ENCODE data around the gene CTSS.
A peak's percentile ranks its signal among the peaks of the same experiment; 100 is the strongest.
"Not testable (repeated sequence)": the region's sequence is repeated elsewhere in the genome, so short reads cannot be mapped to it uniquely, and the experiment has no call there.

The CTSS gene

DNA sequence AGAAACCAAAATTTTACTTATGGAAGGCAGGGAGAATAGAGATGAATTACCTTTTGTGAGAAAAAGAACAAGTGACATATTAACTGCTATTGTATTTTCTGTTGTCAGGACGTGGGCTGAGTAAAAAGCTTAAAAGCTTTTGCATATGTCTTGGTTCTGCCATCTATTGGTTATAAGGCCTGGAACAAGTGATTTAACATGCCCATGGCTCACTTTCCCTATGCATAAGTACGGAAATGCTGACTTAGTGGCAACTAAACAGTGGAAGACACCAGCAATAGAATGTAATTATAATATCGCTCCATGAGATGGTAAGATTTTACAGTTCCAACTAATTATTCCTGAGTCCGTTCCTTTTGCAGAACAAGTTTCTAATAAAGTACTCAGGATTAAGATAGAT, 6.7 kb upstream of the CTSS start:
- DNase-seq: no peak

DNA sequence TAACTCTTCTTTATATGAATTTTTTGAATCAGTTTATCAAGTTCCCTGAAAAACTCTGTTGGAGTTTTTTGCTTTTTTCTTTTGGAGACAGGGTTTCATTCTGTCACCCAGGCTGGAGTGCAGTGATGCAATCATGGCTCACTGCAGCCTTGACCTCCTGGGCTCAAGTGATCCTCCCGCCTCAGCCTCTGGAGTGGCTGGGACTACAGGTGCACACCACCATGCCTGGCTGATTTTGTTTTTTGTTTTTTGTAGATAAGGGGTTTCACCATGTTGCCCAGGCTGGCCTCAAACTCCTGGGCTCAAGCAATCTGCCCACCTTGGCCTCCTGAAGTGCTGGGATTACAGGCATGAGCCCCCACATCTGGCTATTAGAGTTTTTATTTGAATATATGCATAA, 2.1 kb upstream of the CTSS start:
- DNase-seq: not testable (repeated sequence)

DNA sequence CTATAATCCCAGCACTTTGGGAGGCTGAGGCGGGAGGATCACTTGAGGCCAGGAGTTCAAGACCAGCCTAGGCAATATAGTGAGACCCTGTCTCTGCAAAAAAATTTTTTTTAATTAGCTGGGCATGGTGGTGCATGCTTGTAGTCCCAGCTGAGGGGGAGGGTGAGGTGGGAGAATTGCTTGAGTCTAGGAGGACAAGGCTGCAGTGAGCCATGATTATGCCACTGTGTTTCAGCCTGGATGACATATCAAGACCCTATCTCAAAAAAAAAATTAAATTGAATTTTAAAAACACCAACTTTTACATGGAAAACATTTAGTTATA, 361 bp upstream of the CTSS start:
- DNase-seq: not testable (repeated sequence)

DNA sequence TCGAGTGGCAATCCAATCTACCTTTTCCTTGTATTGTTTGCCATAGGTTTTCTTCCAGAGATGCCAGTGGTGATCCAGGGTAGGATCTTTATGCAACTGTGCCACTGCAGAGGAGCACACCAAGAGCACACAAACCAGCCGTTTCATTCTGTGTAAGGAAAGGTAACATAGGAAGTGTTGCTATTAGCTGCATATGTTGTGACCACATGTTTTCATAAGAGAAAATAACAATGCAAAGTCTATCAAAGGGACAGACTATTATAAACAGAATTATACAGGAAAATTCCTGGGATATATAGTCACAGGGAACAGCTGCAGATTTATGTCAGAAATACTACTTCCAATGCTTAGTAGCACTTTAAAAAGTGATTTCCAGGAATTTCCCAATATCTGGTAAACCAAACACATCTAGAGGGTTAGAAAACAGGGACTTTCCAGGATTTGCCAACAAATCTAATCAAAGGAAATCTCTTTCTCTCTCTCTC, 919 bp downstream of the CTSS start:
- no peak for DNase-seq

DNA sequence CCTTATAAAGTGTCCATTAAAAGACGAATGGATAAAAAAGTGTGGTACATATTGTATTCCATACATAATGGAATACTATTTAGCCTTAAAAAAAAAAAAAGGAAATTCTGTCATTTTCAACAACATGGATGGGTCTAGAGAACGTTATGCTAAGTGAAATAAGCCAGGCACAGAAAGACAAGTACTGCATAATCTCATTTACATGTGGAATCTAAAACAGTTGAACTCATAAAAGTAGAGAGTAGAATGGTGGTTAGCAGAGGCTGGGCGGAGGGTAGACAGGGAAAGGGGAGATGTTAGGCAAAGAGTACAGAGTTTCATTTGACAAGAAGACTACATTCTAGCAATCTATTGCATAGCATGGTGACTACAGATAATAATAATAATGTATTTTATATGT, 2.6 kb downstream of the CTSS start:
- no peak for DNase-seq

DNA sequence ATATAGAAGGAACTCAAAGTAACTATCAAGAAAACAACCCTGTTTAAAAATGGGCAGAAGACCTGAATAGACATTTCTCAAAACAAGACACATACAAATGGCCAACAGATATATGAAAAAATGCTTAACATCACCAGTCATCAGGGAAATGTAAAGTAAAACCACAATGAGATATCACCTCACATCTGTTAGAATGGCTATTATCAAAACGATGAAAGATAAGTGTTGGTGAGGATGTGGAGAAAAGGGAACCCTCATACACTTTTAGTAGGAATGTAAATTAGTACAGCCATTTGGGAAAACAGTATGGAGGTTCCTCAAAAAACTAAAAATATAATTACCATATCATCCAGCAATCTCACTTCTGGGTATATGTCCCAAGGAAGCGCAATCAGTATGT, 3.0 kb downstream of the CTSS start:
- DNase-seq: no peak

DNA sequence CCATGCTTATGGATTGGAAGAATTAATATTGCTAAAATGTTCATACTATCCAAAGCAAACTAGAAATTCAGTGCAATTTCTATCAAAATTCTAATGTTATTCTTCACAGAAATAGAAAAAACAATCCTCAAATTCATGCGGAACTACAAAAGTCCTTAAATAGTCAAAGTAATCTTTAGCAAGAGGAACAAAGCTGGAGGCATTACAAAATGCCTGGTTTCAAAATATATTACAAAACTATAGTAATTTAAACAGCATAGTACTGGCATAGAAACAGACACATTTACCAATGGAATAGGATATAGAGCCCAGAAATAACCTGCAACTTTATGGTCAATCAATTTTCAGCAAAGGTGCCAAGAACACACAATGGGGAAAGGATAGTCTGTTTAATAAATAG, 3.8 kb downstream of the CTSS start:
- DNase-seq: no peak

DNA sequence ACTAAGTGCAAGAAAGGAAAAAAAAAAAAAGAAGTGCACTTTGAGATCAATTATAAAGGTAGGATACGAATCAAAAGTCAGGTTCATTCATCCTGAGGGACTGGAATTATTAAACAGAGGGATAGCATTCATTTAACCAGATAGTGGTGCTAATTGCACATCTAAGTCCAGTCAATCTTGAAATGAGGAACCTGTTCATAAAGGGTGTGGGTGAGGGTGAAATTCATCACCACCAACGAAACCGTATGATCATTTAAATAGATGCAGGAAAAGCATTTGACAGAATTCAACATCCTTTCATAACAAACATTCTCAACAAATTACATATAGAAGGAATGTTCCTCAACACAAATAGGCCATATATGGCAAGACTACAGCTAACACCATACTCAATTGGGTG, 5.6 kb downstream of the CTSS start:
- DNase-seq: no peak

DNA sequence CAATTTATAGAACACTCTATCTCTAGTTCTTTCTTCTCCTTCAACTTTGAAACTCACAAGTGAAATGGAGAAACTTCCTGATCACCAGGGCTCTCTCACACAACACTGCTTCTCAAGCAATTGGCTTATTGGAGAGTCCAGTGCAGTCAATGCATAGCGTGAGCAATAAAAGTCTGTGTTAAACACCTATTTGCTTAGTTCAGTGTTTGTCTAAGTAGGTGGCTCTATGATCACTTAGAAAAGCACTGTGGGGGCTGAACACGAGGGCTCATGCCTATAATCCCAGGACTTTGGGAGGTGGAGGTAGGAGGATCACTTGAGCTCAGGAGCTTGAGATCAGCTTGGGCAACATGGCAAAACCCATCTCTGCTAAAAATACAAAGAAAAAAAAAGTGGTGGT, 12.2 kb downstream of the CTSS start:
- no peak for DNase-seq

DNA sequence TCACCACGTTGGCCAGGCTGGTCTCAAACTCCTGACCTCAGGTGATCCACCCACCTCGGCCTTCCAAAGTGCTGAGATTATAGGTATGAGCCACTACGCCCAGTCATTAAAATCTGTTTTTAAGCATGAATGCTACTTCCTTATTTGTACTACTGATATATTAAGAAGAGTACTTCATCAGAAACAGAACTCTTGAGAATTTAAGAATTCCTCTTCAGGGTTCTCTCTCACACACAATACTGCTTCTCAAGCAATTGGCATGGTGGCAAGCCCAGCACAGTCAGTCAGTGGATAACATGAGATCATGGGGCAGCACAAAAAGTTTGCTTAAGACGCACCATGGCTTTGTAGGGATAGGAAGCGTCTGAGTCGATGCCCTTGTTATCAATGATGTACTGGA, 14.1 kb downstream of the CTSS start:
- no peak for DNase-seq

DNA sequence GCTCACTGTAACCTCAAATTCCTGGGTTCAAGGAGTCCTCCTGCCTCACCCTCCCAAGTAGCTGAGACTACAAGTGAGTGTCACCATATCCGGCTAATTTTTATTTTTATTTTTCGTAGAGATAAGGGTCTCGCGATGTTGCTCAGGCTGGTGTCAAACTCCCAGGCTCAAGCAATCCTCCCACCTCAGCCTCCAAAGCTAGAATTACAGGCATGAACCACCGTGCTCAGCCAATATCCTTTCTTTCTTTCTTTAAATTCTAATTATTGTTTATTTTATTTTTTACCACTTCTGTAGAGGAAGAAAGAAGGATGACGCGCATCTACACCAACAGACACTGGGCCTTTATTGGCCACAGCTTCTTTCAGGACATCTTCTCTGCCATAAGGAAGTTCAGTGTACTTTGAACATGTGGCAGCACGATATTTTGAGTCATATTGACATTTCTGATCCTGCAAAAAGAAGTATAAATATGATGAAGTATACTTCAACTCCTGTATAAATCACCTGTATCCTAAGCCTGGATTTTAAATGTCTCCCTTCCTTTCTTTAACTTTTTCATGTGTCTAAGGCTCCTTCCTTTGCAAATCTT, 15.8 kb downstream of the CTSS start:
- no peak for DNase-seq

DNA sequence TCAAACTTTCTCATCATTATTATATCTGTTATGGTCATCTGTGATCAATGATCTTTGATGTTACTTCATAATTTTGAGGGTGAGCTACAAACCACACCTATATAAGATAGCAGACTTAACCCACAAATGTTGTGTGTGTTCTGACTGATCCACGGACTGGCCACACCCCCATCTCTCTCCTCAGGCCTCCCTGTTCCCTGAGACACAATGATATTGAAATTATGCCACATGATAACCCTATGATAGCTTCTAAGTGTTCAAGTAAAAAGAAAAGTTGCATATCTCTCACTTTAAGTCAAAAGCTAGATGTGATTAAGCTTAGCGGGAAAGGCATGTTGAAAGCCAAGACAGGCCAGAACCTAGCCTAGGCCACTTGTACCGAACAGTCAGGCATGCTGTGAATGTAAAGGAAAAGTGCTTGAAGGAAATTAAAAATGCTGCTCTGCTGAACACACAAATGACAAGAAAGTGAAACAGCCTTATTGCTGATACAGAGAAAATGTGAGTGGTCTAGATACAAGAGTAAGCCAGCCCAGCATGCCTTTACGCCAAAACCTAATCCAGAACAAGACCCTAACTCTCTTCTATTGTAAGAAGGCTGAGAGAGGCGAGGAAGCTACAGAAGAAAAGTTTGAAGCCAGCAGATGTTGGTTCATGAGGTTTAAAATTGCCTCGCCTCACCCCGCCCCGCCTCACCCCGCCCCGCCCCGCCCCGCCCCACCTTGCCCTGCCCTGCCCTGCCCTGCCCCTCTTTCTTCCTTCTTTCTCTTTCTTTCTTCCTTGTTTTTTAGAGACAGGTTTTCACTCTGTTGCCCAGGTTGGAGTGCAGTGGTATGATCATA, 16.5 kb downstream of the CTSS start:
- no peak for DNase-seq

DNA sequence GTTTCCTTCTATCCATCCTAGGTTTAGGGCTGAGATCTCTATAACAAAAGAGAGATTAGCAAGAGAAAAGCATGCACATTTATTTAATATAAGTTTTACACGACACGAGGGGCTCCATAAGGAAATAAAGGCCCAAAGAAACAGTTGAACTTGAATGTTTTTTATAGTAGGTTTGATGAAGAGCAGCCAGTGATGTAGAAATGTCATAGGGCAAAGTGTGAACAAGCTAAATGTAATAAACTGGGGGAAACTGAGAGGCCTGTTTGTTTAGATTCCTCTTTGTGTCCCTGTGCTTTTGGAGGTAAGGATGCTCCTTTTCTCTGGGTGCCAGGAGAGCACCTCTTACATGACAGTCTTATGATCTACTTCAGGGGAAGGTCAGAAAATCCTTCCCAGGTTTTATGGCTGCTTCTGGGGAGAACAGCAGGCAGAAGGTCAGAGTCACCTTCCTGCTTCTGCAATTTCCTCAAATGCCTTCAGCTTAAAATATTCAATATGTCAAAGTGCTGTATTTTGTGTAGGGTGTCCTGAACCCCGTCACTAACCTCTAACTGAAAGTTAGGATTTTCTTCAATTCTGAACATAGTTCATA, 35.4 kb downstream of the CTSS start:
- DNase-seq: no peak

DNA sequence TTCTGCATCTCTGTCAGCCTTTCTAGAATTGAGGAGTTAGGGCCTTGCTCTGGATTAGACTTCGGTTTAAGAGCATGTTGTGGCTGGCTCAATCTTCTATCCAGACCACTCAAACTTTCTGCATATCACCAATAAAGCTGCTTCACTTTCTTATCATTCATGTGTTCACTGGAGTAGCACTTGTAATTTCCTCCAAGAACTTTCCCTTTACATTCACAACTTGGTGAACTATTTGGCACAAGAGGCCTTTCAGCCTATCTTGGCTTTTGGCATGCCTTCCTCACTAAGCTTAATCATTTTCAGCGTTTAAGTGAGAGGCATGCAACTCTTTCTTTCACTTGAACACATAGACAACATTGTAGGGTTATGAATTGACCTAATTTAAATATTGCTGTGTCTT, 41.2 kb downstream of the CTSS start:
- no peak for DNase-seq

DNA sequence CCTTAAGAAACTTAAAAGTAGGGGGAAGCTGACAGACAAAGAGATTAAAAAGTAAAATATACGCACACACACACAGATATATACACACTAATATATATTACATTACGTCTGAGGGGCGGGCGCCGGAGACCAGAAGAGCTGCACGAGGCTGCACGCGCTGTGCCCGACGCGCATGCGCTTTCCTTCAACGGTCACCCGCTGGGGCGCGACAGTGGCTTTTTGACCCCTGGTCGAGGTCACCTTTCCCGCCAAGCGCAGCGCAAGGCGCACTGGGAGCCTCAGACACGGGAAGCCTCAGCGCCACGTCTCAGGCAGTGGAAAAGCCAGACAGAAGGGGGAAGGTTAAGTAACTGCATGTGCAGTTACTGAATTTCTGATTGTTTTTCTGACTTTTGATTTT, 44.9 kb downstream of the CTSS start, which contains the start of gene HORMAD1:
Gene HORMAD1 (minus strand): TSS at position 193 of the 400 bp plus-strand sequence. CDS start 1,390 bp downstream, outside the sequence.
- DNase-seq: no peak

DNA sequence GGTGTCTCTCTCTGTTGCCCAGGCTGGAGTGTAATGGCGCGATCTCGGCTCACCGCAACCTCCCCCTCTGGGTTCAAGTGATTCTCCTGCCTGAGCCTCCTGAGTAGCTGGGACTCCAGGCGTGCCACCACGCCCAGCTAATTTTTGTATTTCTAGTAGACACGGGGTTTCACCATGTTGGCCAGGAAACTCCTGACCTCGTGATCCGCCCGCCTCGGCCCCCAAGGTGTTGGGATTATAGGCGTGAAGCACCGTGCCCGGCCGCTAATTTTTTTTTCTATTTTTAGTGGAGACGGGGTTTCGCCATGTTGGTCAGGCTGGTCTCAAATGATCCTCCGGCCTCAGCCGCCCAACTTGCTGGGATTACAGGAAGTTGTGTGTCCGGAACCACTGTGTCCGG, 45.5 kb downstream of the CTSS start:
- no peak for DNase-seq

DNA sequence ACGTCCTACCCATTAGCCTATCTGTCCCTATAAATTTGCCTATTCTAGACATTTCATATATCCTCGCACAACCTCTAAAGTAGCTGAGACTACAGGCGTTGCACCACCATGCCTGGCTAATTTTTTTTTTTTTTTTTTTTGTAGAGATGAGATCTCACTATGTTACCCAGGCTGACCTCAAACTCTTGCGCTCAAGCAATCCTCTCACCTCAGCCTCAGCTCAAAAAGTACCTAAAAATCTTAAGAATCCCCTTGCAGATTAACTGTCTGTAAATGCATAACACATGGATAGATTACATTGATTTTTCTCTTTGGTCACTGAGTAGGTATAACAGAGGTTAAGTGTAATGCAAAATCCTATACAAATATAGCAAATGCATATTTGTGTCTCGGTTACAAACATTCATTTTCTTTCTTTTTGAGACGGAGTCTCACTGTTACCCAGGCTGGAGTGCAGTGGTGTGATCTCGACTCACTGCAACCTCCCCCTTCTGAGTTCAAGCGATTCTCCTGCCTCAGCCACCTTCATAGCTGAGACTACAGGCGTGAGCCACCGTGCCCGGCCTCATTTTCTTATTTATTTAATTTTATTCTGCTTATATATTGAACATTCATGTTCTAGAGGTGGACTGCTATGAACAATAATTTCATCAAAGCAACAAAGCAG, 47.2 kb downstream of the CTSS start:
- DNase-seq: no peak

DNA sequence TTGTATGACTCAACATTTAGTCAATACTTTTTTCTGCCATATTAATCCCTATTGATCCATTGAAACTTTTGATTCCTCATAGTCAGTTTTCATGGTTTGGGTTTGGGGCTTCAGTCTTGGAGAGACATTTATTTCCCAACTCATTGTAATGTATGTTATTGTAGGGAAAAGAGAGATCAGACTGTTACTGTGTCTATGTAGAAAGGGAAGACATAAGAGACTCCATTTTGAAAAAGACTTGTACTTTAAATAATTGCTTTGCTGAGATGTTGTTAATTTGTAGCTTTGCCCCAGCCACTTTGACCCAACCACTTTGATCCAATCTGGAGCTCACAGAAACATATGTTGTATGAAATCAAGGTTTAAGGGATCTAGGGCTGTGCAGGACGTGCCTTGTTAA, 56.5 kb downstream of the CTSS start:
- DNase-seq: not testable (repeated sequence)

DNA sequence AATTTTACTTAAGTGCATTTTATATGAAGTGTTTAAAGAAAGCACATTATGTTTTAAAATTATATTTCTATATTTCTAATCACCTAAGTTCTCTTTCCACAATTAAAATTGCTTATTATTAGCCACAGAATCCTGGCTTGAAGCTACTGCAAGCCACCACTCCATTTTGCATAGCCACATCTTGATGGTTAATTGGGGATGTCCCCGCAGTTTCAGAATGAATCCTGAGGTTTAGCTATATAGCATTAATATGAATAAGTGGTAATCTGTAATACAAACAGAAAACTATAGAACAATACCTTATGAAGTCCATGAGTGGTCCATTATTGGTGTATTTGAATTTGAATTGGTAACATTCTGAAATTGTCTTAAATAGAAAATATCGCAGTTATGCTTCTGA, 57.0 kb downstream of the CTSS start:
- DNase-seq: no peak

DNA sequence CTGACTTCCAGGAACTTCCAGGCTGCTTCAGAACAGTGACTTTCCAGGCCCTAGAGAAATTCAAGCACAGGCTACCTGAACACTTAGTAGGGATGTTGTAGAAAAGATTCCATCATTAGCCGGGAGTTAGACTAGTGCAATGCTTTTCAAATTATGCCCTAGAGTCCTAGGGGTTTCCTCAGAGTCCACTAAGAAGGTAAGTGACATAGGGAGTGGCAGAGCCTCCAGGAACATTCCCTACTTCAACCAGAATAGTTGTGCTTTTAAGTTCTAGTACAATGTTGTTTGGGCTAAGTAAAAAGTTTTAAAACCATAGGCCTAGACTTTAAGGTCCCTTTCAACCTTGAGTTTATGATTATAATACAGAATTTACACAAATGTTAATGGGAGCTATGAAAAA, 59.5 kb downstream of the CTSS start:
- no peak for DNase-seq

DNA sequence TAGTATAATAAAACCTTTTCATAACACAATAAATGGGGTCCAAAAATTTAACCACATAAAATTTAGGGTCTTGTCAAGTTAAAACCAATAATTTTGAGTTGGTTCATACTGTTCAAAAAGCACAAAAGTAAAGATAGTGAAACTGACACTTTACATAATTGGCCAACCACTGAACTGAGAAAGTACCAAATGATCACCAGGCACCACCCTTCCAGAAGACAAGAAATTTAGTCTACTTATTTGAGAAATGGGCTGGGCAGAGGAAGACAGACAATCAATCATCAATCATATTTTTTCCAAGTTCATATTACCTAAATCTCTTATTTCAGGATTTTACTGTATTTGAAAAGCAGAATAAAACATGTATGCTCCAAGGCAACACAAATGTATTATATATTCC, 62.2 kb downstream of the CTSS start:
- no peak for DNase-seq

DNA sequence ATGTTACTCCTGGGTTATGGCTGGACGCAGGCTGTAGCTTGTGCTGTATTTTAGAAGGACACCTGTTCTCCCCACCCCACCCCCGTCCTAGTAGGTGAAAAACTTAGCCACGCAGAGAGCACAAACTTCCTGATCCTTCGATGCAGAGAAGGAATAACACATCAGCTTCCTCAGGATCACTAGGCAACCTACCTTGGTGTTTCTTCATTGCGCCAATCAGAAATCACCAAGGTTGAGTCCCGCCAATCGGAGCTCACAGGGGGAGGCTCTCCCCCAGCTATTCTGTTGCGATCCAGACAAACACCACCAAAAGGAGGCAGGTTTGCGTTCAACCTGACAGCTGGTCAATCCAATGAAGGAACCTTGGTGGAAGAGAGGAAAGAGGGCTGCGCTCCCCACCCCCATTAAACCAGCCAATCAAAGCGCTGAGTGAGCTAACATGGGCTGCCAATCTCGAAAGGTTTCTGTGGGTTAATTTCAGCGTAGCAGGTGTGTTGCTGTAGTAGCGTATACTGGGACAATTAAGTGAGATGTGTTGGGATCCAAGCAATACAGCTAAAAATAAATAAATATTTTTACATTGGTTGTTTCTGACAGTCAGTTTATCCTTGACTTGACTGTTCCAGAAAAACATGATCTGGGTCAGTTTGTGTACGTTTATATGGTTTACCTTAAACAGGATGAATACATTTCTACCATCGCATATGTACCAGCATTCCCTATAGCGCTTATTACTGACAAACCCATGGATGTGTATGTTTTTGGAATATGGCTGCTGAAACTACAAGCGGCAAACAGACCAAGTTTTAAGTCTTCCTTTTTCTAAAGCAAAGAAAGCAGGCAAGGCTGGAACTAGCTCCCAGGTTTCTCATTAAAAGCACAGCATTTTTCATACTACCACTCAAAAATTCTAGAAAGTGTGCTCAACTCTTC, 68.3 kb downstream of the CTSS start, which contains the start of gene GOLPH3L:
Gene GOLPH3L (minus strand): TSS at position 160 of the 933 bp plus-strand sequence. CDS start 2,316 bp downstream, outside the sequence.
- peak; percentile 99 for DNase-seq

All from NCI-H1105 (cell line).